GM18861 (cell line): Measurements from ENCODE around the gene SOD3.

ENCODE experiments used
- ATAC-seq: cut with Tn5 transposase; IDR thresholded peaks from one replicate; pipeline ENCODE4 v1.9.1; 2021; ENCODE audit not compliant: unreplicated experiment

SOD3 gene

DNA sequence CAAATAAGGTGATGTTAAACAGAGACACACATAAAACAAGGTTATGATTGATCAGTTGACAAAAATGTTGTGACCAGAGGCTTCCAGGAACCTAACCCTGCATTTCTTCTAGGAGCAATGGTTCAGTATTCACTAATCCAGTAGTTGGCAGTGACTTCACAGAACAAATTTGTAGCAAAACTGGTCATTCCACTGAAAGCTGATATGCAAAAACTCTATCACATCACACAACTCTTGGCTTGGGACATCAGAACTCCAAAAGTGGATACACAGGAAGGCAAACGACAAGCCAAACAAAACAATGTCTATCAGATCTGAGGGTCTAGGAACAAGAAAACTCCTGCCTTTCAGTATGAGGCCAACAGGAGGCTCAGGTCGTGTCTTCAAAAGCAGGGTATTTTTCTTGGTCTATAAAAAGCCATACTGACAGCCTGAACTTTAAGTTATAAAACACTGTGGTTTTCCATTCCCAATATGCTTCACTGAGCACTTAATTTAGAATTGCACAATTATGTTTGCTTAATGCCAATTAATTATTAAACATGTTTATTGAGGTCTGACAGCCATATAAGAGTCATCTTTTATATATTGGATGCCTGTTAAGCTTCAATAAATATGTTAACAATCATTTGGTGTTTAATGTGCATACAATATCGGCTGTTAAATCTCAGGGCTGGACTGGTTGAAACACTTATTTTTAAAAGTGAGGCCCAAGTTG, 45.6 kb downstream of the SOD3 start:
- ATAC-seq, result no peak

DNA sequence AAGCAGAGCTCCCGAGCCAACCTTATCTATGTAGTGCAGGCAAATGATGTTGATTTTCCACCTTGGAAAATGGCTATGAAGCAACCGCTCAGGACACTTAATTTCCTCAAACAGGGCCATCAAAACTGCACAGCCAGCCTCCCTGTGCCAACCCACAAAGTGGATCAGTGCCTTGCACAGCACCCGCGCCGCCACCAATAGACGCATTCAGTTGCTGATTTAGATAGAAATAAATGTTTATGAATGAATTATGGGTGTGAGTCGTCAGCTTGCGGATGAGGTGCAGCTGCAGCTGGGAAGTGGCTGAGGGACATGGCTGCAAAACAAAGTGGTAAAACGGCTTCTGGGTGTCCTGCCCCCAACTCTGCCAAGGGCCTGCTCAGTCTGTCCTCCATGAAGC, 47.0 kb downstream of the SOD3 start:
- no peak for ATAC-seq

DNA sequence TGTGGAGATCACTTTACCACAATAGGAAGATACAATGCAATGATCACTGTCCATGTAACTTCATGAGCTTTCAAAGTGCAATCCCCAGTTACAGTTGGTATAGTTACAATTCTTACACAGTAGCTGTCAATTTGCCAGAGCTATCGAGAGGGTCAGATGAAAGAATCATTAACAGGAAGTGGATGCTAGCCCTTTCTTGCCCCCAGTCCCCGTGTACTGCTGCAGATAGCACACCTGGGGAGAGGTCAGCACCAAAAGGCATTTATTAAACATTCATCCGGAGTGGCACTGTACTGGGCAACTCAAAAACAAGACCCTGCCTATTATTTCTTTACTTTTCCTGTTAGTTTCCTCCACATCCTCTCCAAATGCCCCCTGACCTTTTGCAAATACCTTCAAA, 47.7 kb downstream of the SOD3 start:
- ATAC-seq, result no peak

DNA sequence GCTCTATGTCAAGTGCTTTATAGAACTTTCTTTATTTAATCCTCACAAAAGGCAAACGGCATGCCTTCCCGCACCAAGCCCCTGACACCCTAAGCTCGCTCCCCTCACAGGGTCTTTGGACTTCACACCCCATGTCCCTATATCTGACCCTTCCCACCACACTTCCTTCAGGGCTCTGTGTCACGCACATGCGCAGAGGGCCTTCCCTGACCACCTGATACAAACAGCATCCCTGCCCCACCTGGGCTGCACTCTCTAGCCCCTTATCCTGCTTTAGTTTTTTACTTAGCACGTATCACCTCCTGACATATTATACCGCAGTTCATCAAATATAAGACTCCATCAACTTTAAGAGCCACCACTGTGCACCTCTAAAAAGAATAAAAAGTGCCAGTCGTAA, 49.8 kb downstream of the SOD3 start:
- no peak for ATAC-seq

DNA sequence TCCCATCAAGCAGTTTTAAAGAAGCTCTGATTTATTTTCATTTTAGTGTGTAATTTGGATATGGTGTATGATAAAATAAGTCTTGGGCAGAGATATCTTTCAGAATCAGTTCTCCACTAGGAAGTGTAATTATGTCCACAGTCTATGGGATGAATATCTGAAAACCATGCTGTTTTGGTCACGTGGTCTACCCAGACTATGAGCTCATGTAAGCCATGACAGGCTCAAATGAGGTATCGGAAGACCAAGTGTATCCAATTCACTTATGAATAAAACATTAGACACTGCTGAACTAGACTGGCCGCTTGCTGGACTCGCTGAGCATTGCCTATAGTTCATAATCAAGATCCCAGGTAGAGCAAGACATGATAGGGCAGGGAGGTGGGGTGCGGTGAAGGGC, 50.5 kb downstream of the SOD3 start:
- ATAC-seq, result no peak

DNA sequence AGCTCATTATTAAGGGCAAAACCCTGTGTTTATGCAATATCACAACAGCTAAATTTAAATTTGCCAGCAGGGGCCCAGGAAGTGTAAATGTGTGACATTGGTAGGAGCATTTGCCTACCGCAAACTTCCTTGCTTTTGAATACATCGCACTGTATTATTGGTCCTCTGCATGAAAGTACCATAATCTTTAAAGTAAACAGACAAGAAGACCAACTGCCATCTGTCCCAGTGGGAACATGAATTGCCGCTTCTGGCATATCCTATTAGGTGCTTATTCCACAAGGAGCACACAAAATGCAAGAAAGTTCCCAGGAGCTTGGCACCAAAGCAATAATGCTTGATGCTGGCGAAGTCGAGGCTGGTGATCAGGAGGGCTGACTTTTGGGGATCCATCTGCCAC, 51.3 kb downstream of the SOD3 start:
- ATAC-seq, result no peak

DNA sequence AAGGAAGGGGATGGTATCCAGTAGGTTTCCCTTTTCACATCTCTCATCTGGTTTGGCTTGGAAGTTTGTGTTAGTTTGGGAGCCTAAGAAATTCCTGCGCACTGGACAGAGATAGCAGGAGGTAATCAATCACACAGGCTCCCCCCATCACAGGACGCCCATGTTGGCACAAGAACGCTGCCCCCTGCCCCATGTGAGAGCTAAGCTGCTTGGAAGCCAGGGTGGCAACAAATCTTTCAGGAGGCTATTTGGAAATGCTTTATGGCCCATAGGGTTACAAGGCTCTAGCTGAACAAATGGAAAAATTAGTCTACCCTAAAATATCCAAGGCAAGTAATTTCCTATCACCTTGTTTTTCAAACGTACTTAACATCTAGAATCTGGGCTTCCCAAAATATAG, 54.0 kb downstream of the SOD3 start:
- ATAC-seq, result no peak

DNA sequence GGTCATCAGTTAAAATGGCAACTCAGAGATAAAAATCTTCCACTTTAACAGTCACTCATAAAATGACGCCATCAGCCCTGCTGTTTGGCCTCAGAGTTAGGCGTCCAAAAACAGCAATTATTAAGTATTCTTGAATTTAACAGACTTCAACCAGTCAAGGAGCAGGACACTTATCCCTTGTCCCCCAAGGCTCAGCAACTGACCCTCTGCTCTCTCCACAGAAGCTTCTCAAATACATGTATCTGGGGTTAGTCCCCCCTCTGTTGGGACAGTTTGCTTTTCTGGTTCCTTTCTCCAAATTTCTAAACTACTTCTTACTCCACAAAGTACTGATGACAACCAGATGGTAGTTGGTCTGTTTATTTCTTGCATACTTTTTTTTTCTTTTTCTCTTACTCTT, 54.4 kb downstream of the SOD3 start:
- ATAC-seq, result no peak
